ENCODE data around the gene VIPR2.
"Not testable (repeated sequence)": the region's sequence is repeated elsewhere in the genome, so short reads cannot be mapped to it uniquely, and the experiment has no call there.

VIPR2 gene

DNA sequence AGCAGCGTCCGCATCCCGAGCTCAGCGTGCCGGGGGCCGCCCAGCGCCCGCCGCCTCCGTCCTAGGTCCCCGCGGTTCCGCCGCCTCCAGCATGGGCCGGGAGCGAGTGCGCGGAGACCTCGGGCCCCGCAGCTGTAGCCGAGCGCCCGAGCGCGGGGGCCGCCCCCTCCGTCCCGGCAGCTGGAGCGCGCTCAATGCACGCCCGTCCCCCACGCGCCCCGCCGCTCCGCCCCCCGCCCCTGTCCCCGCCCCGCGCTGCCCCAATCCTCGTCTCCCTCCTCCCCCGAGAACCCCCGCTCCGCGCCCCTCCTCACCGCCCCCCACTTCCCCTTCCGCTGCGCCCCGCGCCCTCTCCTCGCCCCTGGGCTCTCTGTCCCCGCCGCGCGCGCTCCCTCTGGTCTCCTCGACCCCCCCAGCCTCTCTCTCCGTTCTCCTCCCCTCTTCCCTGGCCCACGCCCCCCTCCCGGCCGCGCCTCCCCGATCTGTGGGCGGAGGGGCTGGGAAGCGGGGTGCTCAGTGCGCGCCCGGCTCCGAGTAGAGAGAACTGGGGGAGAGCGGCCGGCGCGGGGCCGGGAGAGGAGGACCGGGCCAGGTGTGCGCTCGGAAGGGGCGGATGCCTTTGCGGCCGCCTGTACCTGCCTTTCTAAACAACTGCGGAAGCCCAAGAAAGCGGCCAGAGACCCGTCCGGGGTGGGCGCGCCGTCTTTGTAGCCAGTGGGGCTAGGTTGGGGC, at the start of gene VIPR2:
Gene VIPR2 (minus strand): TSS at position 110 of the 732 bp plus-strand sequence. CDS start 96 bp downstream, at position 14.
- in situ Hi-C loops (cut with HindIII; ENCODE audit: low sequenced_read_pairs): no loop called here

- in situ Hi-C loops (cut with HindIII; ENCODE audit: low sequenced_read_pairs): no loop called here
Observed at GRCh38 chr7:159193543-159194090, 49.0 kb upstream of the VIPR2 start.

DNA sequence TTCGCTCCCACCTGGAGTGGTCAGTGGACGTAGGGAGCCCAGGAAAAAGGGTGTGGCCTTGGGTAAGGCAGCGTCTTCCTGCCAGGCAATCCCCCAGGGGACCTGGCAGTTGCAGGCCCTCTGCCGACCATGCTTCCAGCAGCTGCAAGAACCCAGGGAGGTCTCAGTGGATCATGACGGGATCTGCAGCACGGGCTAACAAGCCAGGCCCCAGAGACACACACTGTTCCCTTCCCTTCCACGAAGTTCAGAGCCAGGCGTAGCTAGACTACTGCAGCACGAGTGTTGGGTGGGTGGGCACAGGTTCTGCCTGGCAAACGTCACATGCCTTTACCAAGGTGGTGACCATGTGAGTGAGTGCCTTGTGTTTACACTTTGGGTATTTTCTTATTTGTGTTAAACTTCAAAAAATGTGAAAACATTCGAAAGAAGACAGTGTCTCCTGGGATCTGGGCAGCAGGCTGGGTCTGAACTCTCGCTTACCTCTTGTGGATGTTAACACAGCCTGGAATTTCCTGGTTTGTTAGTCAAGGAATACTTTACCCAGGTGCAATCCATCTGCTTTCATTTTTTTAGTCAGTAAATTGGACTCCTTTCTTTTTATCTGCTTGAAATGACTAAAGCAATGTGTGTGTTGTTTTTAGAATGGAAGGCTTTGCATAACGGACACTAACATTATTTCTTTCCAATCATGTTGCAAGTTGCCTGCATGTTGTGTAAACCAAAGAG, 48.2 kb upstream of the VIPR2 start:
- in situ Hi-C loops (cut with HindIII; ENCODE audit: low sequenced_read_pairs): no loop called here

GRCh38 chr7:159192013-159192412, 47.3 kb upstream of the VIPR2 start:
- in situ Hi-C loops (cut with HindIII; ENCODE audit: low sequenced_read_pairs): no loop called here

DNA sequence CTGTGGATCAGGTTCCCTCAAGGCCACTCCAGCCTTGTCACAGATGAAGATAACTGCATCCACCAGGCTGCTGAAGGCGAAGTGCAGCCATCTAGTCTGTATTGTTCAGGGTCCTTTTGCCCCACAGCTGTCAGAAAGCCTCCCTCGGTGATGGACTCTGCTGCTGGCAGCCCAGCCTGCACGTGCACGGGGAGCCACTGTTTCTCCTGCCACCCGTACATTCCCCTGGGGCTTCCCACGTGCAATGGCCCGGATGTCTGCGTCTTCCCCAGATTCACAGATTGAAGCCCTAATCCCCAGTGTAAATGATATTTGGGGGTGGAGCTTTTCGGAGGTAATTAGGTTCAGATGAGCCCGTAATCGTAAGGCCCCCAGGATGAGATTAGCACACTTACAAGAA, 46.6 kb upstream of the VIPR2 start:
- in situ Hi-C loops (cut with HindIII; ENCODE audit: low sequenced_read_pairs): no loop called here

GRCh38 chr7:159188011-159188410, 43.3 kb upstream of the VIPR2 start:
- in situ Hi-C loops (cut with HindIII; ENCODE audit: low sequenced_read_pairs): no loop called here

DNA sequence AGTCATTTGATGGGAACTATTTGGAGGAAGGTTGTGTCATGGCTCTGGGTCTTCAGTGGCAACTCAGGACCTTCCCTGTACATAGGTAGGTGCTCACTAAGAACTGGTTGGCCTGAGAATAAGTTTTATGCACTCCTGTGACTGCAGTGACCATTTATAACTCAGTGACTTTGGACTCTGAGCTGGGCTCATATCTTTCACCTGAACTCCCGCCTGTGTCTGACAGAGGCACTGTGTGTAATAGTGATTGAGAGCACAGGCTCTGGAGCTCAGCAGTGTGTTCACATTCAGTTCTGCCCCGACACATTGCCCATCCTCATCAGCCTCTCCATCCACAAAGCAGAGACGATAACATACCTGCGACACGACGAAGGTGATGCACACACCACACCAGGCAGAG, 34.6 kb upstream of the VIPR2 start:
- in situ Hi-C loops (cut with HindIII; ENCODE audit: low sequenced_read_pairs): no loop called here

GRCh38 chr7:159177284-159177953, 32.8 kb upstream of the VIPR2 start:
- in situ Hi-C loops (cut with HindIII; ENCODE audit: low sequenced_read_pairs): no loop called here

GRCh38 chr7:159175792-159176191, 31.1 kb upstream of the VIPR2 start:
- in situ Hi-C loops (cut with HindIII; ENCODE audit: low sequenced_read_pairs): no loop called here

GRCh38 chr7:159175100-159175499, 30.4 kb upstream of the VIPR2 start:
- in situ Hi-C loops (cut with HindIII; ENCODE audit: low sequenced_read_pairs): not testable (repeated sequence)

GRCh38 chr7:159172400-159172799, 27.7 kb upstream of the VIPR2 start:
- in situ Hi-C loops (cut with HindIII; ENCODE audit: low sequenced_read_pairs): loop anchor here (5.0 kb wide), 1 partner anchor 35 kb away; no protein-coding TSS in a partner anchor

DNA sequence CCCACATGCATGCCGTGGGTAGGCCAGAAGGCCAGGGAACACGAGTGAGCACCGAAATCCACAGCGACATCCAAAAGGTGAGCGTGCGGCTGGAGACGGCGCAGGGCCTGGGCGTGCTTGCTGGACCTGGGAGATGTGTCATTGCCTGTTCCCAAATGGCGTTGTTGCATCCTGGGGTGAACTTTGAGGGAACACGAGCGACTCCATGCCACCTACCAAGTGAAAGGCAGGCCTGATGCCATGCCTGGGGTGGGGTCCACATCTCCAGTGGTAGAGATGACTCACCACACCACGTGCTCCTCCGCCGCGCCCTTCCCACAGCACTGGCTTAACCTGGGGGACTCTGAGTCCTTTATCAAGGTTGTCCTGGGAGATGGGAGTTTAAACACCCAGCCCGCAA, 24.7 kb upstream of the VIPR2 start:
- in situ Hi-C loops (cut with HindIII; ENCODE audit: low sequenced_read_pairs): no loop called here

DNA sequence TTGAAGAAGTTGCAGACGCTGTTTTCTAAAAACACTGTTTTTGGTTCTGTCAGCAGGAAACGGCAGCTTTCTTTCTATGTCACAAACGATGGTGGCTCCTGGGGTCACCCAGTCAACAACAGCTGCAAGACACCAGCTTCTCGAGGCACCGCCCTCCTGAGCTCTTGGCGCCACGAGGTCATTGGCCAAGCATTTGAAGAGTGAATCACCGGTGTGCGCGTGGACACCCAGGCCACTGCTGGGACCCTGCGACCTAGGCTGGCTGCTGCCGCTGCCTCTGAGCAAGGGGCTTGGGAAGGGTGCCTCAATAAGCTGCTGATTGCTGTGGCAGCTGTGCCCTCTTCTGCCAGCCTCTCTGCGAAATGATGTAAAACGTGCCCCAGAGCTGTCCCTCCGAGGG, 22.5 kb upstream of the VIPR2 start:
- in situ Hi-C loops (cut with HindIII; ENCODE audit: low sequenced_read_pairs): no loop called here

- in situ Hi-C loops (cut with HindIII; ENCODE audit: low sequenced_read_pairs): no loop called here
Observed at GRCh38 chr7:159166530-159166929, 21.9 kb upstream of the VIPR2 start.

DNA sequence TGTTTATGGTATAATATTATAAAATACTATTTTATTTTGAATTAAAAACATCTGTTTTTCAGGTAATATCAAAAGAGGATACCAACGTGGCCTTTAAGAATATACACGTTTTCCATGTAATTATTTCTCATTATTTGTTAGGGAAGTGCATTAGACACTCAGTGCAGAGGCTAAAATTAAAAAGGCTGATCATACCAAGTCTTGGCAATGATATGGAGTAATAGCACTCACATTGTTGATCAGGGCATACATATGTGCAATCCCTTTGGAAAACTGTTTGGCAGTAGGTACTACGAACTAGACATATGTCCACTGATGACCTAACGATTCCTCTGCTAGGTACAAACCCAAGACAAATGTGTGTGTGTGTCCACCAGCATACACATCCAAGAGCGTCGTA, 20.7 kb upstream of the VIPR2 start:
- in situ Hi-C loops (cut with HindIII; ENCODE audit: low sequenced_read_pairs): no loop called here

GRCh38 chr7:159163703-159164301, 19.1 kb upstream of the VIPR2 start:
- in situ Hi-C loops (cut with HindIII; ENCODE audit: low sequenced_read_pairs): not testable (repeated sequence)

DNA sequence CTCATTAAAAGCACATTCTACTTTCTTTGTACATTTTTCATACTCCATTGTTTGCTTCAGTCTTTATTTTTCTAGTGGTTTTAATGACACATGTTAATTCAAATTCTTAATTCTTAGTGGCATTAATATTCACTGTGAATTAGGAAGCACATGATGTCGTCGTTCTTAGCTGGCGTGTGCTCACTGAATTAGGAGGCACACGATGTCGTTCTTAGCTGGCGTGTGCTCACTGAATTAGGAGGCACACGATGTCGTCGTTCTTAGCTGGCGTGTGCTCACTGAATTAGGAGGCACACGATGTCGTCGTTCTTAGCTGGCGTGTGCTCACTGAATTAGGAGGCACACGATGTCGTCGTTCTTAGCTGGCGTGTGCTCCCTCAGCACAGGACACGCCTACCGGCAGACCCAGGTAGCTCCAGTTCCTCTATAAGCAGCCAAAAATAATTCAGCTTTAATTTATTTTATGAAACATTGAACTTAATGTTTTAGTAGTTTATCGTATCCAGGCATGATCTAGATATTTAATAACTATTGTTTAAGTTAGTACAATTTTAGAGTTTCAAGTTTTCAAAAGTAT, 17.5 kb upstream of the VIPR2 start:
- in situ Hi-C loops (cut with HindIII; ENCODE audit: low sequenced_read_pairs): not testable (repeated sequence)

DNA sequence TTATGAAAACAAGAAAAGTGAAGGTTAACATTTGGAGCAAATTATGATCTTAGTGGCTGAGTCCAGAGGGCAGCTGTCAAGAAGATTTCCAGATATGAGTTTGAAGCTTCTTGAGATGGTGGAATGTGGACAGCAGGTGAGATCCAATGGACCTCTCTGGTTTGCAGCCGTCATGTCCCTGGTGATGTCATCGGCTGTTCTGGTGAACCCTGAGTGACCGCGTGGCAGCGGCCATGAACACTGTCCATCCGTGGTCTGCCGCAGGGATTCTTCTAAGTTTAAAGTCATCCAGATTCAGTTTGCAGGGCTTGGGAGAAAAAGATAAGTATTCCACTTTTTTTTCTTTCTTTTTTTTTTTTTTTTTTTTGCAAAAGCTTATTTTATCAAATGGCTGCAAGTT, 15.8 kb upstream of the VIPR2 start:
- in situ Hi-C loops (cut with HindIII; ENCODE audit: low sequenced_read_pairs): no loop called here

GRCh38 chr7:159159731-159160130, 15.1 kb upstream of the VIPR2 start:
- in situ Hi-C loops (cut with HindIII; ENCODE audit: low sequenced_read_pairs): no loop called here

GRCh38 chr7:159158888-159159405, 14.3 kb upstream of the VIPR2 start:
- in situ Hi-C loops (cut with HindIII; ENCODE audit: low sequenced_read_pairs): no loop called here

All from endothelial cell of hepatic sinusoid (primary cell).